GM13977 (cell line): ENCODE measurements around the gene ACD.

Source experiments
- DNase-seq: peaks from one replicate; pipeline ENCODE4 v3.0.0; 2012; ENCODE audit warnings: low spot score
- in situ Hi-C: fragments of 300-500 bp; cut with MboI; formaldehyde crosslinking; loops from one replicate; pipeline ENCODE4 v1.12.0; 2022; ENCODE audit warnings: low sequenced_read_pairs, low pct_unique_long_range_greater_than_20kb, mixed read lengths, inconsistent platforms; ENCODE audit not compliant: unreplicated experiment
- TF ChIP-seq, protein P1 (sequence below): IDR thresholded peaks from 2 replicates; pipeline ENCODE4 v1.5.1; 2012; ENCODE audit warnings: mild to moderate bottlenecking, control low read depth; ENCODE audit not compliant: insufficient read depth; ENCODE audit errors: extremely low read depth, missing control alignments

The ACD gene

DNA sequence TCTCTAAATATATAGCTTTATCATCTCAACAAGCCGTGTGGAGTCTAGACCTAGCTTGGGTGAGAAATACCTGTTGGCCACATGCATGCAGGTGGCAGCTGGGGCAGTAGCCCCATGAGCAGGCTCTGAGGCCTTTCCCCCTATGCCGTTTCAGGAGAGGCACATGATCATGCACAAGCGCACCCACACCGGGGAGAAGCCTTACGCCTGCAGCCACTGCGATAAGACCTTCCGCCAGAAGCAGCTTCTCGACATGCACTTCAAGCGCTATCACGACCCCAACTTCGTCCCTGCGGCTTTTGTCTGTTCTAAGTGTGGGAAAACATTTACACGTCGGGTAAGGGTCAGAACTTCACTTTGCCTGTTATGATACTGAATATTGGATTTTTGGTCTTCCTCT lies 31.8 kb downstream of the ACD start:
- TF ChIP-seq, protein P1, sequence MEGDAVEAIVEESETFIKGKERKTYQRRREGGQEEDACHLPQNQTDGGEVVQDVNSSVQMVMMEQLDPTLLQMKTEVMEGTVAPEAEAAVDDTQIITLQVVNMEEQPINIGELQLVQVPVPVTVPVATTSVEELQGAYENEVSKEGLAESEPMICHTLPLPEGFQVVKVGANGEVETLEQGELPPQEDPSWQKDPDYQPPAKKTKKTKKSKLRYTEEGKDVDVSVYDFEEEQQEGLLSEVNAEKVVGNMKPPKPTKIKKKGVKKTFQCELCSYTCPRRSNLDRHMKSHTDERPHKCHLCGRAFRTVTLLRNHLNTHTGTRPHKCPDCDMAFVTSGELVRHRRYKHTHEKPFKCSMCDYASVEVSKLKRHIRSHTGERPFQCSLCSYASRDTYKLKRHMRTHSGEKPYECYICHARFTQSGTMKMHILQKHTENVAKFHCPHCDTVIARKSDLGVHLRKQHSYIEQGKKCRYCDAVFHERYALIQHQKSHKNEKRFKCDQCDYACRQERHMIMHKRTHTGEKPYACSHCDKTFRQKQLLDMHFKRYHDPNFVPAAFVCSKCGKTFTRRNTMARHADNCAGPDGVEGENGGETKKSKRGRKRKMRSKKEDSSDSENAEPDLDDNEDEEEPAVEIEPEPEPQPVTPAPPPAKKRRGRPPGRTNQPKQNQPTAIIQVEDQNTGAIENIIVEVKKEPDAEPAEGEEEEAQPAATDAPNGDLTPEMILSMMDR, result no peak
- in situ Hi-C loops, result no loop called here
- DNase-seq, result no peak

GRCh38 chr16:67613808-67614207 lies 46.3 kb downstream of the ACD start:
- TF ChIP-seq, protein P1, result peak; percentile 33
- in situ Hi-C loops, result no loop called here

GRCh38 chr16:67608364-67608763 lies 51.7 kb downstream of the ACD start:
- in situ Hi-C loops, result no loop called here
- TF ChIP-seq, protein P1, result no peak
- no peak for DNase-seq

More at GRCh38 chr16:67613808-67614207, 46.3 kb downstream of the ACD start:
- no peak for DNase-seq
